Calu3 (cell line): ENCODE measurements around the gene LARP1B. TPM values are rescaled to one million over a fixed set of nuclear protein-coding genes. Genes with fewer than 3 reads are reported as not detected.

Source experiments
- BruUV-seq: library from RNA; stranded (reverse); fragments of 400-500 nt; replicated peaks from 2 replicates; lab custom pipeline; 2021; lab: Mats Ljungman, UMichigan
- CTCF ChIA-PET: fragments of 300-600 bp; sonication (Branson Sonifier 250); formaldehyde crosslinking; loops from one replicate; lab custom pipeline; 2022; ENCODE audit warnings: antibody characterized with exemption; lab: Charles Lee
- DNase-seq: peaks from one replicate; pipeline ENCODE4 v3.0.0; 2022
- H3K27ac Mint-ChIP-seq: one replicate; pipeline ENCODE4 v1.8.0; 2022; ENCODE audit warnings: mixed read lengths; ENCODE audit not compliant: unreplicated experiment
- H3K27me3 Mint-ChIP-seq: one replicate; pipeline ENCODE4 v1.8.0; 2022; ENCODE audit warnings: mixed read lengths; ENCODE audit not compliant: unreplicated experiment
- H3K36me3 Mint-ChIP-seq: one replicate; pipeline ENCODE4 v1.8.0; 2022; ENCODE audit warnings: mild to moderate bottlenecking, moderate library complexity, mixed read lengths; ENCODE audit not compliant: insufficient read depth, unreplicated experiment
- H3K4me1 Mint-ChIP-seq: one replicate; pipeline ENCODE4 v1.8.0; 2022; ENCODE audit warnings: mild to moderate bottlenecking, low read depth, mixed read lengths; ENCODE audit not compliant: unreplicated experiment
- H3K4me3 Mint-ChIP-seq: one replicate; pipeline ENCODE4 v1.8.0; 2022; ENCODE audit warnings: mild to moderate bottlenecking, low read depth, moderate library complexity, mixed read lengths; ENCODE audit not compliant: unreplicated experiment
- H3K9me3 Mint-ChIP-seq: one replicate; pipeline ENCODE4 v1.8.0; 2022; ENCODE audit warnings: low read depth, mixed read lengths; ENCODE audit not compliant: unreplicated experiment
- CTCF ChIP-seq: fragments of 200-600 bp; IDR thresholded peaks from one replicate; pipeline ENCODE4 v1.8.0; 2022; ENCODE audit warnings: antibody characterized with exemption; ENCODE audit not compliant: unreplicated experiment
- intact Hi-C: fragments of 100-400 bp; cut with micrococcal nuclease; formaldehyde crosslinking; loops from one replicate; pipeline ENCODE4 v1.10.0; 2022; ENCODE audit not compliant: unreplicated experiment
- total RNA-seq: library from RNA; stranded (reverse); gene quantifications from 2 replicates; pipeline ENCODE4 v1.2.3, GENCODE V29; 2022

The LARP1B gene
- total RNA-seq, 1 experiment from 2014 or later = 19.7 TPM

- Mint-ChIP-seq H3K27ac (no peak overlapping the region), H3K27me3 (no peaks in the 10 kb centered on the region), H3K4me1 (no peaks in the 10 kb centered on the region), H3K9me3 (no peaks in the 10 kb centered on the region), H3K4me3 (no peak overlapping the region), H3K36me3 (no peaks in the 10 kb centered on the region)
- CTCF ChIA-PET = no interaction called here
- TF ChIP-seq CTCF = no peak
- DNase-seq = no peak
- intact Hi-C loops = no loop called here
- no TSS peak for BruUV-seq
Observed at GRCh38 chr4:128176643-128177042, 115.5 kb downstream of the LARP1B start.

GRCh38 chr4:128177498-128177897, 116.4 kb downstream of the LARP1B start:
- Mint-ChIP-seq H3K36me3 (peaks cover 5% of the 10 kb centered on the region), H3K27me3 (no peaks in the 10 kb centered on the region), H3K9me3 (no peaks in the 10 kb centered on the region), H3K4me3 (no peak overlapping the region), H3K4me1 (no peaks in the 10 kb centered on the region), H3K27ac (no peak overlapping the region)
- DNase-seq = no peak
- no peak for TF ChIP-seq CTCF
- no TSS peak for BruUV-seq
- CTCF ChIA-PET = interaction anchor here (0.6 kb wide), 1 partner anchor 741 kb away, joined by 3 read pairs; no protein-coding TSS in a partner anchor
- intact Hi-C loops = no loop called here

- no peak for DNase-seq
- no TSS peak for BruUV-seq
- H3K36me3 Mint-ChIP-seq = peaks cover 5% of the 10 kb centered on the region
- CTCF ChIA-PET = no interaction called here
- H3K4me3 Mint-ChIP-seq = no peak overlapping the region
- H3K9me3 Mint-ChIP-seq = no peaks in the 10 kb centered on the region
- H3K27ac Mint-ChIP-seq = no peak overlapping the region
- H3K27me3 Mint-ChIP-seq = no peaks in the 10 kb centered on the region
- TF ChIP-seq CTCF = no peak
- intact Hi-C loops = no loop called here
- peaks cover 8% of the 10 kb centered on the region for H3K4me1 Mint-ChIP-seq
Observed at GRCh38 chr4:128186623-128187022, 125.5 kb downstream of the LARP1B start.

- peaks cover 8% of the 10 kb centered on the region for H3K4me1 Mint-ChIP-seq
- H3K9me3 Mint-ChIP-seq = no peaks in the 10 kb centered on the region
- DNase-seq = peak; percentile 51
- CTCF ChIA-PET = interaction anchor here (1.0 kb wide), 1 partner anchor 150 kb away, joined by 3 read pairs; no protein-coding TSS in a partner anchor
- H3K4me3 Mint-ChIP-seq = no peak overlapping the region
- BruUV-seq = no TSS peak
- H3K27ac Mint-ChIP-seq = no peak overlapping the region
- intact Hi-C loops = loop anchor here (1.0 to 5.0 kb wide), 3 partner anchors 95 to 371 kb away; no protein-coding TSS in a partner anchor
- H3K36me3 Mint-ChIP-seq = no peaks in the 10 kb centered on the region
- H3K27me3 Mint-ChIP-seq = no peaks in the 10 kb centered on the region
- peak; percentile 58 for TF ChIP-seq CTCF
Observed at GRCh38 chr4:128191115-128191781, 130.1 kb downstream of the LARP1B start.
